ENCODE results near the gene SUPT4H1.

The SUPT4H1 gene

DNA sequence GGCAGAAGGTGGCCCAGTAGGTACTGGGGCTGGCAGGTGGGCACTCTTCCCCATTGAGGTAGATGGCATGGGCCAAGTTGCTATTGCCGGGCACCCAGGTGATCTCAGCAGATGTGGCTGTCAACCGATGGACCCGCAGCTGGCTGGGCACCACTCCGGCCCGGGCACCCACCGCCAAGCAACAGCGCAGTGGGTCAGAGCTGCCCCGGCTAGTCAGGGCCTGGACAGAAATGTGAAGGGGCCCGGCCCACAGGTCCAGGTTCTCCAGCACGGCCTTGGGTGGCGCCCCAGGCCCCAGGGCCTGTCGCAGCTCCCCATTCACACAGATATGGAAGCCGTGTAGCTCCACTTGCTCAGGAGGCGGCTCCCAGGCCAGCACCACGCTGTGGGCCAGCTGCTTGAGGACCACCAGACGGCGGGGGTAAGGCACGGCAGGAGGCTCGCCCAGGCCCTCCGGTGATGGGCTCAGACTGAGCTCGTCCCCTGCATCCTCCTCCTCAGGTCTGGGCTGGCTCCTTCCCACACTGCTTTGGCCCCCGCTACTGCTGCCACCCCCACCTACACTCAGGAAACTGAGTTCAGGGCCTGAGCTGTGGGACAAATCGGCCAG is 39.9 kb downstream of the SUPT4H1 start:
- Histone ChIP-seq H3K9ac (peak overlapping the region in 1 of 11 experiments; percentile 37; a peak in 2 of 22 replicates), H3K9me3 (replicated peaks in 1 of 11) (no peaks in the 10 kb centered on the region), H3K36me3 (peaks cover 0 to 95% (median 68%) of the 10 kb centered on the region in 11 experiments; a peak in 20 of 22 replicates), H4K20me1 (peaks cover 0 to 11% (median 0%) of the 10 kb centered on the region in 11 experiments; a peak in 1 of 22 replicates), H3K27me3 (no peaks in the 10 kb centered on the region), H3K4me1 (peaks cover 0 to 49% (median 33%) of the 10 kb centered on the region in 10 experiments; a peak in 19 of 20 replicates), H3K4me2 (no peak overlapping the region), H3K27ac (peak overlapping the region in 4 of 11 experiments; percentile 10 to 30 (median 20); a peak in 5 of 22 replicates), H3K4me3 (no peak overlapping the region)
- no peak for TF ChIP-seq Cebpa-rat (IDR thresholded peaks at IDR 0.05)

DNA sequence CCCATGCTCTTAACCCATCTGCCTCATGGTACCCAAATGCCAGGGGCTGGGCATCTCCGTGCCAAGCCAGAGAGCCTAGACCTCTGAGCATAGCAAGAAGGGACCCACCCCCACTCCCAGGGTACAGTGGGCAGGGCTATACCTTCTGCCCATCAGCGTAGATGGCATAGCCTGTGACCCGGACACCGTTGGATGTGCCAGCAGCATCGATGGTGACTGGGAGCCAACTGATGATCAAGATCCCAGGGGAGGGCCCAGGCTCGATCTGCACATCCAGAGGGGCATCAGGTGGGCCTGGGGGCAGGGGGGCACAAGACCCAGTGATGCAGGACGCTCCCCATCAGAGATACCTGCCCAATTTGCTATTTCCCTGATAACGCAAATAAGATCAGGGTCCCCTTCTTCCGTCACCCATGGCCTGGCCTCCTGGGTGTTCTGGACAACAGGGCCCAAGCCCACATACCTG is 40.5 kb downstream of the SUPT4H1 start:
- Histone ChIP-seq H3K36me3 (peaks cover 0 to 95% (median 73%) of the 10 kb centered on the region in 11 experiments; a peak in 20 of 22 replicates), H3K27ac (no peak overlapping the region; a peak in 1 of 22 replicates), H3K4me1 (peaks cover 0 to 42% (median 26%) of the 10 kb centered on the region in 10 experiments; a peak in 18 of 20 replicates), H3K9me3 (replicated peaks in 1 of 11) (no peaks in the 10 kb centered on the region), H3K27me3 (no peaks in the 10 kb centered on the region), H3K4me3 (no peak overlapping the region), H4K20me1 (peaks cover 0 to 11% (median 0%) of the 10 kb centered on the region in 11 experiments; a peak in 1 of 22 replicates), H3K9ac (no peak overlapping the region), H3K4me2 (no peak overlapping the region)
- no peak for TF ChIP-seq Cebpa-rat (IDR thresholded peaks at IDR 0.05)

DNA sequence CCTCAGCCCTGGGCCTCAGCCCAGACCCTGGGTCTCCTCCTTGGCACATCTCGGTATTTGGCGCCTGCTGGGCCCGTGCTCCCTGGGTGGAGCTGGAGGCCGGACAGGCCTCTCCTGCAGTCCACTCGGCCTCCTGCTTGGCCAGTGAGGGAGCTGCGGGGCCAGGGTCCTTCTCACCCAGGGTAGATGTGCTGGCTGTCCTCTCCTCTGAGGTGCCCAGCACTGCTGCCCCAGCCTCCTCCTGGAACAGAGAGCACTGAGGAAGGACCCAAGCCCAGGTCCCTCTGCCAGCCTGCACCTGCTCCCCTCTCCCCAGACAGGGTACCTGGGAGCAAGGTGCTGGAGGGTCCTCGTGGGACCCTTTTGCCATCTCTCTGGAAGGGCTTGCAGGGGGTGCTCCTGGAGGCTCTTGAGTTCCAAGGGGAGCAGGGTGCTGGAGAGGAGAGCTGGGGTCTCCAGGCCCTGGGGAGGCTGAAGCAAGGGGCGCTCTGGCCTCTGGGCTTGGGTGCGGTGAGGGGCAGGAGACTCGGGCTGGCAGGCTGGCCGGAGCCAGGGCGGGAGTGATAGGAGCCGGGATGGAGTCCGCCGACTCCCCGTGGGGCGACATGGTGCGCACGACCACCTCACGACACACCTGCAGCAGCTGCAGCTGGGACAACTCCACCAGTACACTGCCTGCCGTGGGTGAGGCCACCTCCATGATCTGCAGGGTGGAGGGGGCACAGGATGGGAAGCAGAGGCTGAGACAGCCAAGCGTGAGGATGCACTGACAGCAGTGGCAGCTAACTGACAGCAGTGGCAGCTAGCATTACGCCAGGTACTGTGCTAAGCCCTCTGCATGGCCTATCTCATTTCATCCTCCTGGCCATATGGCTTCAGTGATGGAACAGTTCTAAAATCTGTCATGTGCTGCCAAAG is 41.2 kb downstream of the SUPT4H1 start:
- H3K4me1 ChIP-seq, result peaks cover 0 to 35% (median 22%) of the 10 kb centered on the region in 10 experiments; a peak in 16 of 20 replicates
- H3K27ac ChIP-seq, result peak overlapping the region in 3 of 11 experiments; percentile 2 to 51 (median 25); a peak in 2 of 22 replicates
- H3K9ac ChIP-seq, result peak overlapping the region in 1 of 11 experiments; percentile 29; a peak in 2 of 22 replicates
- no peak overlapping the region for H3K4me2 ChIP-seq
- H3K4me3 ChIP-seq, result no peak overlapping the region
- no peaks in the 10 kb centered on the region for H3K9me3 ChIP-seq (replicated peaks in 1 of 11)
- H4K20me1 ChIP-seq, result peaks cover 0 to 11% (median 0%) of the 10 kb centered on the region in 11 experiments; a peak in 1 of 22 replicates
- peaks cover 0 to 95% (median 69%) of the 10 kb centered on the region in 11 experiments; a peak in 20 of 22 replicates for H3K36me3 ChIP-seq
- no peak for TF ChIP-seq Cebpa-rat (IDR thresholded peaks at IDR 0.05)
- no peaks in the 10 kb centered on the region for H3K27me3 ChIP-seq

DNA sequence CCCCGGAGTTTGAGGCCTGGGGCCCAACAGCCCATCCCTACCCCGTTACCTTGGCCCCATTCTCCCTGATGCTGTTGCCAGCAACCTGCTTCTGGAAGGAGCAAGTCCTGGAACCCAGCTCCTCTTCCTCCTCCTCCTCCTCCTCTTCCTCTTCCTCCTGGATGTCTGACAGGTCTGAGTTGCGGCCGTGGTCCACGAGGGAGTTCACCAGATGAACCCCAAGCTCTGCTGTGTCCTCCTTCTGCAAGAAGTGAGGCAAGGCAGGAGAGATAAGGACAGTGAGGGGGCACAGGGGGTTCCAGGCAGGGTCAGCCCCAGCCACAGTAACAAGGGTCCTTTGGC is 42.1 kb downstream of the SUPT4H1 start:
- no peak for TF ChIP-seq Cebpa-rat (IDR thresholded peaks at IDR 0.05)
- H4K20me1 ChIP-seq, result peaks cover 0 to 11% (median 0%) of the 10 kb centered on the region in 11 experiments; a peak in 1 of 22 replicates
- peak overlapping the region in 1 of 11 experiments; percentile 5; a peak in 1 of 22 replicates for H3K4me2 ChIP-seq
- H3K9me3 ChIP-seq (replicated peaks in 1 of 11), result no peaks in the 10 kb centered on the region
- peaks cover 0 to 30% (median 19%) of the 10 kb centered on the region in 10 experiments; a peak in 17 of 20 replicates for H3K4me1 ChIP-seq
- H3K27me3 ChIP-seq, result no peaks in the 10 kb centered on the region
- H3K36me3 ChIP-seq, result peaks cover 0 to 95% (median 66%) of the 10 kb centered on the region in 11 experiments; a peak in 20 of 22 replicates
- H3K9ac ChIP-seq, result peak overlapping the region in 2 of 11 experiments; percentile 29 to 34; a peak in 1 of 22 replicates
- H3K27ac ChIP-seq, result peak overlapping the region in 7 of 11 experiments; percentile 1 to 51 (median 26); a peak in 6 of 22 replicates
- no peak overlapping the region for H3K4me3 ChIP-seq

DNA sequence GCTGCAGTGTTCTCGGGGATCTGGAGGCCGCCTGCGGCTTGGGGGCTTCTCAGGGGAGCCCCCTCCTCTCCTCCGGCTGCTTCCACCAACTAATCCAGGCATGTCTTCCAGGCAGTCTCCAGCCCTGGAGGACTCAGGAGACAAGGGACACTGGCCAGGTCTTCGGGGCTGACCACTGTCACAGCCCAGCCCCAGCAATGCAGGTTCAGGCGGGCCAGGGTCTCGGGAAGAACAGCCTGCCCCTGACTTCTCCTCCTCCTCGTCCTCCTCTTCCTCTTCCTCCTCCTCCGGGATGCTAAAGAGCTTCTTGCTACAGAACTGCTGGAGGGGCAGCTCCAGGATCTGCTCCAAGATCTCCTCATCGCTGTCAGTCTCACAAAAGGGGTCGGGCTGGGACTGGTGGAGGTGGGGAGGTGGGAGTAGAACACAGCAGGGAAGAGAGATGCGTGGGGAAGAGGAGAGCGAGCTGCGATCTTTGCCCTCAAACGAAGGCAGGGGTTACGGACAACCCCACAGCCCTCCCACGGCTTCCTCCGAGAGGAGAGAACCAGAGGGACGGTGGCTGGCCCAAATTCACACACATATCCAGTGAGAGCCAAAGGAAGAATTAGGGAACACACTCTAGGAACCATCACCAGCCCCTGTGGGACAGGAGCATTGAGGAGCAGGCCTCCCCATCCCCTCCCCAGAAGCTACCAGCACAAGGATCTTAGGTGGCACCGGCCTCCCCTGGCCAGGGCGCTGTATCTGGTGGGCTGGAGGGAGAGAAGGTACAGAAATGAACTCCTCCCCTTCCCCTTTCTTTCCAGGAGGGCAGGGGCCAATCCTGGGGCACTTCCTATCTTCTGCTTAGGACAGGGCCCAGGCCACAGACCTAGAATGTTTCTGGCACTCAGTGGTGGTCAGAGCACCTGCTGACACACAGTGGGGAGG is 42.8 kb downstream of the SUPT4H1 start:
- H3K4me2 ChIP-seq, result peak overlapping the region in 1 of 11 experiments; percentile 5; a peak in 1 of 22 replicates

DNA sequence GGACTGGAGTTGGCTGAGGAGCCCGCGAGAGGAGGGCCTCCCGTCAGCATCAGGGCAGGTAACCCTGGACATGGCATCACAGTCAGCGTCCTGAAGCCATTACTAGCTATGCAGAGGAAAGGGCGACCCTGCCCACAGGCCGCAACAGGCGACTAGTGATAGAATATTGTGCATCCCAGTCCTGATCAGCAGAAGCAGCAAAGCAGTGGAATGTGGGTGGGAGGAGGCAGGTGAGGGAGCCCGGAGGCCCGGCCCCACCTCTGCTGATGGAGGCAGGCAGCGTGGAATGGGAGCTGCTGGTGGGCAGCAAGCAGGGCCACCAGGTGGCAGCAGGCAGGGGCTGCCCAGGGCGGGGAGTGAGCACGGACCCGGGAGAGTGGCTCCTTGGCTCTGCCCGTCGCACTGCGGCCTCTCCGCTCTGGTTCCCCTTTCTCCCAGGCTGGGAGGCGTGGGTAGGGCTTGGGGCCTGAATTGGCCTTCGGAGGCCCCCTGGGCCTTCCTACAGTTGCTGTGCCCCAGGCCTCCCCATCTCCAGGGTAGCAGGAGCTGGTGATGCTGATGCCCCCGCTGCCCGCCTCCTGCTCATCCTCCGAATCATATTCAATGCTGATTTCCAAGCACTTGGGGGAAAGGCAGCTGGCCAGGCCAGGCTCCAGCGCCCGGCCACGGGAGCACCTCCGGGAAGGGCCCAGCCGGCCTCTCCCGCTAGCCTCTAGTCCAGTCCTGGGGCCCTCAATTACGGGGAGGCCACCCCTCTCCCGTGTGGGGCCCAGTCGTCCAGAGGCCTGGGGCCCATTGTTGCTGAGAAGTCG is 43.6 kb downstream of the SUPT4H1 start:
- H3K9ac ChIP-seq, result peak overlapping the region in 3 of 11 experiments; percentile 9 to 23 (median 17); a peak in 1 of 22 replicates
- H4K20me1 ChIP-seq, result peaks cover 0 to 11% (median 0%) of the 10 kb centered on the region in 11 experiments; a peak in 1 of 22 replicates
- H3K9me3 ChIP-seq (replicated peaks in 1 of 11), result no peaks in the 10 kb centered on the region
- H3K27me3 ChIP-seq, result no peaks in the 10 kb centered on the region
- peaks cover 14 to 30% (median 19%) of the 10 kb centered on the region in 10 experiments for H3K4me1 ChIP-seq
- peaks cover 0 to 85% (median 65%) of the 10 kb centered on the region in 11 experiments; a peak in 20 of 22 replicates for H3K36me3 ChIP-seq
- H3K27ac ChIP-seq, result peak overlapping the region in 6 of 11 experiments; percentile 5 to 51 (median 26); a peak in 9 of 22 replicates
- no peak overlapping the region for H3K4me2 ChIP-seq
- TF ChIP-seq Cebpa-rat (IDR thresholded peaks at IDR 0.05), result no peak
- H3K4me3 ChIP-seq, result no peak overlapping the region

More for the DNA sequence above, 42.8 kb downstream of the SUPT4H1 start:
- H3K27me3 ChIP-seq, result no peaks in the 10 kb centered on the region
- no peaks in the 10 kb centered on the region for H3K9me3 ChIP-seq (replicated peaks in 1 of 11)
- peaks cover 6 to 30% (median 19%) of the 10 kb centered on the region in 10 experiments; a peak in 19 of 20 replicates for H3K4me1 ChIP-seq
- H3K4me3 ChIP-seq, result no peak overlapping the region
- no peak for TF ChIP-seq Cebpa-rat (IDR thresholded peaks at IDR 0.05)
- H3K36me3 ChIP-seq, result peaks cover 0 to 93% (median 65%) of the 10 kb centered on the region in 11 experiments; a peak in 20 of 22 replicates
- H4K20me1 ChIP-seq, result peaks cover 0 to 11% (median 0%) of the 10 kb centered on the region in 11 experiments; a peak in 1 of 22 replicates
- peak overlapping the region in 6 of 11 experiments; percentile 9 to 34 (median 23); a peak in 4 of 22 replicates for H3K9ac ChIP-seq
- H3K27ac ChIP-seq, result peak overlapping the region in 6 of 11 experiments; percentile 18 to 51 (median 28); a peak in 11 of 22 replicates
